Nephron progenitor cell (in vitro differentiated cells): ENCODE data around the gene OTX1.

ENCODE experiments used
- DNase-seq: peaks from one replicate; pipeline ENCODE4 v3.0.0; 2021
- H3K27ac Mint-ChIP-seq: 2 replicates; pipeline ENCODE4 v1.8.0; 2021; ENCODE audit warnings: mild to moderate bottlenecking, moderate library complexity, mixed read lengths
- H3K27me3 Mint-ChIP-seq: 2 replicates; pipeline ENCODE4 v1.8.0; 2021; ENCODE audit warnings: mild to moderate bottlenecking, low read depth, mixed read lengths; ENCODE audit not compliant: poor library complexity
- H3K36me3 Mint-ChIP-seq: 2 replicates; pipeline ENCODE4 v1.8.0; 2021; ENCODE audit warnings: low read depth, mixed read lengths
- H3K4me1 Mint-ChIP-seq: 2 replicates; pipeline ENCODE4 v1.8.0; 2021; ENCODE audit warnings: mixed read lengths
- H3K4me3 Mint-ChIP-seq: 2 replicates; pipeline ENCODE4 v1.8.0; 2021; ENCODE audit warnings: mild to moderate bottlenecking, moderate library complexity, mixed read lengths
- H3K9me3 Mint-ChIP-seq: 2 replicates; pipeline ENCODE4 v1.8.0; 2021; ENCODE audit warnings: mild to moderate bottlenecking, moderate library complexity, mixed read lengths
- TF ChIP-seq, protein P1 (sequence below): fragments of 200-600 bp; sonication (generic); IDR thresholded peaks from 2 replicates; pipeline ENCODE4 v1.5.0; 2021; ENCODE audit warnings: antibody characterized with exemption

OTX1 gene

GRCh38 chr2:63099032-63099431 is 48.4 kb downstream of the OTX1 start:
- H3K27ac Mint-ChIP-seq: no peak overlapping the region
- no peaks in the 10 kb centered on the region for H3K4me1 Mint-ChIP-seq
- no peak for DNase-seq
- no peak overlapping the region for H3K4me3 Mint-ChIP-seq
- TF ChIP-seq, protein P1, sequence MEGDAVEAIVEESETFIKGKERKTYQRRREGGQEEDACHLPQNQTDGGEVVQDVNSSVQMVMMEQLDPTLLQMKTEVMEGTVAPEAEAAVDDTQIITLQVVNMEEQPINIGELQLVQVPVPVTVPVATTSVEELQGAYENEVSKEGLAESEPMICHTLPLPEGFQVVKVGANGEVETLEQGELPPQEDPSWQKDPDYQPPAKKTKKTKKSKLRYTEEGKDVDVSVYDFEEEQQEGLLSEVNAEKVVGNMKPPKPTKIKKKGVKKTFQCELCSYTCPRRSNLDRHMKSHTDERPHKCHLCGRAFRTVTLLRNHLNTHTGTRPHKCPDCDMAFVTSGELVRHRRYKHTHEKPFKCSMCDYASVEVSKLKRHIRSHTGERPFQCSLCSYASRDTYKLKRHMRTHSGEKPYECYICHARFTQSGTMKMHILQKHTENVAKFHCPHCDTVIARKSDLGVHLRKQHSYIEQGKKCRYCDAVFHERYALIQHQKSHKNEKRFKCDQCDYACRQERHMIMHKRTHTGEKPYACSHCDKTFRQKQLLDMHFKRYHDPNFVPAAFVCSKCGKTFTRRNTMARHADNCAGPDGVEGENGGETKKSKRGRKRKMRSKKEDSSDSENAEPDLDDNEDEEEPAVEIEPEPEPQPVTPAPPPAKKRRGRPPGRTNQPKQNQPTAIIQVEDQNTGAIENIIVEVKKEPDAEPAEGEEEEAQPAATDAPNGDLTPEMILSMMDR: no peak
- H3K9me3 Mint-ChIP-seq: peaks cover 27% of the 10 kb centered on the region
- H3K36me3 Mint-ChIP-seq: no peaks in the 10 kb centered on the region
- no peaks in the 10 kb centered on the region for H3K27me3 Mint-ChIP-seq

DNA sequence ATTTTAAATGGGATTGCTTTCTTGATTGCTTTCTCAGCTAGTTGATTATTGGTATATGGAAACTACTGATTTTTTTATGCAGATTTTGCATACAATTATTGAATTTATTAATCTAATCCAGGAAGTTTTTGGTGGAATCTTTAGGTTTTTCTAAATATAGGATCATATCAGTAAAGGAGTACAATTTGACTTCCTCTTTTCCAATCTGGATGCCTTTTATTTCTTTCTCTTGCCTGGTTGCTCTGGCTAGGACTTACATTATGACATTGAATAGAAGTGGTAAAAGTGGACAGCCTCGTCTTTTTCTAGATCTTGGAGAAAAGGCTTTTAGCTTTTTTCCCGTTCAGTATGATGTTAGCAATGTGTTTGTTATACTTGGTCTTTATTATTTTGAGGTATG is 51.3 kb downstream of the OTX1 start:
- Mint-ChIP-seq H3K9me3 (peaks cover 47% of the 10 kb centered on the region), H3K36me3 (no peaks in the 10 kb centered on the region), H3K27me3 (no peaks in the 10 kb centered on the region), H3K4me1 (no peaks in the 10 kb centered on the region), H3K27ac (no peak overlapping the region), H3K4me3 (no peak overlapping the region)
- TF ChIP-seq, protein P1: no peak
- DNase-seq: no peak

GRCh38 chr2:63104482-63104881 is 53.9 kb downstream of the OTX1 start:
- H3K27me3 Mint-ChIP-seq: peaks cover 2% of the 10 kb centered on the region
- no peak for DNase-seq
- TF ChIP-seq, protein P1: no peak
- no peaks in the 10 kb centered on the region for H3K36me3 Mint-ChIP-seq
- H3K27ac Mint-ChIP-seq: no peak overlapping the region
- H3K4me3 Mint-ChIP-seq: no peak overlapping the region
- H3K4me1 Mint-ChIP-seq: no peaks in the 10 kb centered on the region
- H3K9me3 Mint-ChIP-seq: peaks cover 47% of the 10 kb centered on the region
